ENCODE measurements around the gene ECT2L.

The ECT2L gene

GRCh38 chr6:138857775-138858174 is 61.9 kb downstream of the ECT2L start:
- no peak for DNase-seq (ENCODE audit: low read depth in 2 of 2)

GRCh38 chr6:138862456-138862855 is 66.6 kb downstream of the ECT2L start:
- DNase-seq (ENCODE audit: low read depth in 2 of 2): no peak

- no peak for DNase-seq (ENCODE audit: low read depth in 2 of 2)
These were observed 67.4 kb downstream of the ECT2L start for GRCh38 chr6:138863321-138863720.

GRCh38 chr6:138864343-138864890 is 68.5 kb downstream of the ECT2L start:
- DNase-seq (ENCODE audit: low read depth in 2 of 2): no peak

- DNase-seq (ENCODE audit: low read depth in 2 of 2): no peak
These were observed 69.7 kb downstream of the ECT2L start for GRCh38 chr6:138865480-138866109.

- DNase-seq (ENCODE audit: low read depth in 2 of 2): no peak
These were observed 72.3 kb downstream of the ECT2L start for GRCh38 chr6:138868181-138868580.

- no peak for DNase-seq (ENCODE audit: low read depth in 2 of 2)
These were observed 73.5 kb downstream of the ECT2L start for GRCh38 chr6:138869398-138869797.

- no peak for DNase-seq (ENCODE audit: low read depth in 2 of 2)
These were observed 77.3 kb downstream of the ECT2L start for GRCh38 chr6:138873191-138873590.

- peak in 1 of 2 donors; percentile 2 for DNase-seq (ENCODE audit: low read depth in 2 of 2)
These were observed 86.6 kb downstream of the ECT2L start for GRCh38 chr6:138882369-138883017.

GRCh38 chr6:138885156-138885819 is 89.4 kb downstream of the ECT2L start:
- DNase-seq (ENCODE audit: low read depth in 2 of 2): no peak

GRCh38 chr6:138891255-138891986 is 95.5 kb downstream of the ECT2L start:
- DNase-seq (ENCODE audit: low read depth in 2 of 2): no peak

GRCh38 chr6:138896104-138896756 is 100.3 kb downstream of the ECT2L start:
- no peak for DNase-seq (ENCODE audit: low read depth in 2 of 2)

GRCh38 chr6:138897031-138897430 is 101.1 kb downstream of the ECT2L start:
- DNase-seq (ENCODE audit: low read depth in 2 of 2): no peak

- DNase-seq (ENCODE audit: low read depth in 2 of 2): no peak
These were observed 111.3 kb downstream of the ECT2L start for GRCh38 chr6:138907167-138907566.

- DNase-seq (ENCODE audit: low read depth in 2 of 2): no peak
These were observed 113.6 kb downstream of the ECT2L start for GRCh38 chr6:138909511-138909910.

- DNase-seq (ENCODE audit: low read depth in 2 of 2): no peak
These were observed 114.1 kb downstream of the ECT2L start for GRCh38 chr6:138909975-138910374.

GRCh38 chr6:138912308-138912707 is 116.4 kb downstream of the ECT2L start:
- no peak for DNase-seq (ENCODE audit: low read depth in 2 of 2)

- DNase-seq (ENCODE audit: low read depth in 2 of 2): no peak
These were observed 118.8 kb downstream of the ECT2L start for GRCh38 chr6:138914701-138915100.

- no peak for DNase-seq (ENCODE audit: low read depth in 2 of 2)
These were observed 125.0 kb downstream of the ECT2L start for GRCh38 chr6:138920906-138921305.

- no peak for DNase-seq (ENCODE audit: low read depth in 2 of 2)
These were observed 127.7 kb downstream of the ECT2L start for GRCh38 chr6:138923561-138923960.

GRCh38 chr6:138925806-138926205 is 129.9 kb downstream of the ECT2L start:
- no peak for DNase-seq (ENCODE audit: low read depth in 2 of 2)

- no peak for DNase-seq (ENCODE audit: low read depth in 2 of 2)
These were observed 130.7 kb downstream of the ECT2L start for GRCh38 chr6:138926579-138926978.

All from stimulated activated CD4-positive, alpha-beta T cell treated with anti-CD3 and anti-CD28 coated beads, Interleukin-15, amount 100 ng/mL, for 48 hours (primary cell).